Heart right ventricle (tissue), 16 donors: ENCODE measurements around the gene TUBA4A. TPM values are rescaled to one million over a fixed set of nuclear protein-coding genes. Genes with fewer than 3 reads are reported as not detected.

Experiments used
- ATAC-seq, 8 donors: fragments of 200-7000 bp; cut with Tn5 transposase; one replicate each; pipeline ENCODE4 v1.9.1; 2020; ENCODE audit warnings: mild to moderate bottlenecking in 8 of 8, moderate library complexity in 8 of 8, moderate number of reproducible peaks in 1 of 8
- DNase-seq, 2 donors: peaks; one replicate each; pipeline ENCODE4 v3.0.0-alpha.2; 2020
- H3K27ac ChIP-seq, 10 donors: fragments of 200-600 bp; sonication (generic) in 2 of 10; one replicate each; pipeline versions ENCODE4 v1.5.0 to v1.8.0; 2020 to 2022; ENCODE audit warnings: mild to moderate bottlenecking in 3 of 10
- H3K27me3 ChIP-seq, 7 donors: fragments of 200-600 bp; one replicate each; pipeline ENCODE4 v1.8.0; 2021 to 2022; ENCODE audit warnings: mild to moderate bottlenecking in 2 of 7
- H3K36me3 ChIP-seq, 9 donors: fragments of 200-600 bp; sonication (generic) in 1 of 9; one replicate each; pipeline versions ENCODE4 v1.5.0 to v1.8.0; 2020 to 2022; ENCODE audit warnings: mild to moderate bottlenecking in 2 of 9
- H3K4me1 ChIP-seq, 9 donors: fragments of 200-600 bp; sonication (generic) in 1 of 9; one replicate each; pipeline versions ENCODE4 v1.5.0 to v1.8.0; 2020 to 2022; ENCODE audit warnings: mild to moderate bottlenecking in 4 of 9
- H3K4me3 ChIP-seq, 10 donors: fragments of 200-600 bp; sonication (generic) in 2 of 10; one replicate each; pipeline versions ENCODE4 v1.5.0 to v1.8.0; 2020 to 2022; ENCODE audit warnings: mild to moderate bottlenecking in 7 of 10, moderate library complexity in 2 of 10
- H3K9me3 ChIP-seq, 11 donors: fragments of 200-600 bp in 10 of 11; sonication (generic) in 2 of 11; one replicate each; pipeline versions ENCODE4 v1.5.0 to v1.8.0; 2013 to 2022; ENCODE audit warnings: mild to moderate bottlenecking in 2 of 11, control low read depth in 1 of 11, moderate library complexity in 1 of 11
- CTCF ChIP-seq, 9 donors: fragments of 200-600 bp; sonication (generic) in 2 of 9; IDR thresholded peaks; one replicate each; pipeline versions ENCODE4 v1.5.0 to v1.8.0; 2021 to 2022; ENCODE audit warnings: antibody characterized with exemption in 9 of 9, mild to moderate bottlenecking in 5 of 9, moderate library complexity in 1 of 9
- WGBS, 2 donors: extraction: QIAGEN DNeasy Blood & Tissue Kit; methylation state at CpG; one replicate each; pipeline ENCODE4 v1.1.7; 2013; ENCODE audit warnings: inconsistent platforms in 1 of 2; 5-methylcytosine and 5-hydroxymethylcytosine counted together
- intact Hi-C, 10 donors: fragments of 100-400 bp; cut with DNase I; formaldehyde crosslinking; loops; one replicate each; pipeline versions ENCODE4 v1.11.1 to v1.14.2; 2022
- polyA plus RNA-seq, 2 donors: library from polyadenylated mRNA; stranded (reverse); fragments of 200-250 nt; gene quantifications; one replicate each; pipeline ENCODE4 v1.2.3, GENCODE V29; 2013
- total RNA-seq, 10 donors: library from RNA; stranded (reverse); fragmentation: NEBNext Ultra II Directional in 3 of 10; extraction: Animal tissue kit (Norgen Biotek cat#: 25700) in 3 of 10; gene quantifications; one replicate each; pipeline versions ENCODE4 v1.2.1 to v1.2.4, GENCODE V29; 2021 to 2023
- donor health status: Arrhythmogenic right ventricular cardiomyopathy.
- donor health status: ischemic (EF 13 %, LVEDD 7.1; RV severe dilation, severe dysfunction).
- donor health status: healthy with polysubstance abuse.
- donor health status: DM: no; HTN: yes; CAD: no.
- donor health status: DM: no; HTN: no; CAD: no.
- donor health status: ischemic (EF 25% LVEDD 6.9; RV normal size, moderate dysfunction).
- donor health status: ischemic (EF 25% LVEDD 5.7; RV mildly dilated, moderate dysfunction).
- donor health status: healthy.
- donor health status: DM: yes; HTN: yes; CAD: no.
- donor health status: Ischemic cardiomyopathy.
- donor health status: ischemic (EF 35%, LVEDD 5.7; RV mildly dilated, moderate dysfunction).
- donor health status: nonischemic (EF 11% LVEDD 7.7; RV severe dilation, severe dysfunction).
- donor health status: DM: yes; HTN: yes; CAD: no.
- donor health status: PGD.
- donor health status: ischemic (EF 29% LVEDD 5.4; RV normal size, mild dysfunction).
- donor health status: nonischemic (EF 23%, LVEDD 6.1; RV moderate dilation, normal function).

TUBA4A gene
- total and polyA plus RNA-seq, 12 donors: 61.0 to 341 (median 145) TPM

DNA sequence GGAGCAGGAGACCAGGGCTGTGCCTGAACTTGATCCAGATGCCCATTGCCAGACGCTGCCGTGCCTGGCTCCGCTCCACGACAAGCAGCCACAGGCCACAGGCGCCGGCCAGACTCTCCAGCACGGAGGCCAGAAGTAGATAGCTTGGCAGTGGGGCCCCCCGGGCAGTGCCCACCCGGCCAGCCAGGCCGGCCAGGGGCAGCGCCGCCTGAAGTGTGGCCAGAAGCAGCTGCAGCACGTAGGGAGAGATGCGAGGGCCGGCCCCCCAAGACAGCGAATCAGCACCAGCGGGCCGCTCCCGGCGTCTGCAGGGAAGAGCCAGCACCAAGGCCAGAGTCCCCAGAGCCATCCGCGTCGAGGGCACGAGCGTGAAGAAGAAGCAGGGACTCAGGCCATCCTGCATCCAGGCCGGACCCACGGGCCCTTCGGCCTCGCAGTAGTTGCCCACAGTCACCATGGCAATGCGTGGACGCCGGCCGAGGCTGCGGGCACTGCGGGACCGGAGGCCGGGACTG is 35.4 kb downstream of the TUBA4A start:
- Histone ChIP-seq H3K4me1 (peaks cover 12 to 40% (median 34%) of the 10 kb centered on the region in 9 donors), H3K27me3 (no peaks in the 10 kb centered on the region), H3K27ac (peak overlapping the region; percentile 72 to 95 (median 90)), H3K9me3 (no peaks in the 10 kb centered on the region), H3K36me3 (peaks cover 0 to 72% (median 41%) of the 10 kb centered on the region in 9 donors), H3K4me3 (peak overlapping the region; percentile 30 to 75 (median 64))
- no peak for TF ChIP-seq CTCF (IDR thresholded peaks at IDR 0.05)
- peak; percentile 47 to 78 (median 59) for ATAC-seq
- DNase-seq: peak; percentile 56 to 66
- WGBS, 2 donors: 0 to 1% methylated on average over 36 to 37 of the region's 37 CpGs
- intact Hi-C loops: loop anchor here in 5 of 10 donors (1.0 to 5.0 kb wide), 5 partner anchors 12 to 63 kb away; partner anchors contain the start of genes CNPPD1 (in 3 of the 5), RETREG2 (in 2 of the 5), NHEJ1 (in 1 of the 5) and ZFAND2B (in 1 of the 5)

GRCh38 chr2:219216535-219216915 is 37.2 kb downstream of the TUBA4A start:
- intact Hi-C loops: loop anchor here in 3 of 10 donors (5.0 kb wide), 2 partner anchors 39 to 54 kb away; partner anchors contain the start of genes CNPPD1 (in 2 of the 3), RETREG2 (in 2 of the 3) and NHEJ1 (in 1 of the 3)
- Histone ChIP-seq H3K27ac (peak overlapping the region in 1 of 10 donors; percentile 93), H3K4me1 (peaks cover 12 to 40% (median 34%) of the 10 kb centered on the region in 9 donors)

DNA sequence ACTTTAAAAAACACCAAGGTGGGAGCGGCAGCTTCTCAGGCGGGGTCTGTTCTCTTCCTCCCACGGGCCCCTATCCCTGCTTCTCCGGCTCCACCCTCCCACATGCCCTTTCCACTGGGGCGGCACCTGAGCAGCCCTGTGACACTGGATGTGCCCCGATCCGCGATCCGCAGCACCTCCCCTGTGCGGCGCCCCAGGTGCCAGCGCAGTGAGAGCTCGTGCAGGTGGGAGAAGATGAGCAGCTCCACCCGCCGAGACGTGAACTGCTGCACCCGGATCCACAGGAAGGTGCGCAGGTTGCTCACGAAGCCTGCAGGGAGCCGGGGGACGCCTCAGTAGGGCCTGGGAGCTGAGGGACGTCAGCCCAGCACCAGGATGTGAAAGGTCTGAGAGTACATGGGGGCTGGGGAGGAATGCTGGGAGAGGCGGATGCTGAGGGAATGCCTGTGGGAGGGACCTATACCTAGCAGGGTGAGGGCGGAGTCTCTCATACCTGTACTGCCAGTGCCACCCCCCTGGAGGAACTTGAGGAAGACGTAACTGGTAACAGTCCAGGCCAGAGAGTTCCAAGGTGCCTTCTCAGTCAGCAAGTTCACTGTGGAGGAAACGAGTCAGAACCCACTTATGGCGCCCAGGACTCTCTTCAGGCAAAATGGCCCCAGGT is 37.7 kb downstream of the TUBA4A start:
- DNase-seq (no peak), ATAC-seq (no peak)
- Histone ChIP-seq H3K9me3 (no peaks in the 10 kb centered on the region), H3K4me1 (peaks cover 12 to 40% (median 35%) of the 10 kb centered on the region in 9 donors), H3K27ac (peak overlapping the region in 1 of 10 donors; percentile 93), H3K36me3 (peaks cover 0 to 67% (median 25%) of the 10 kb centered on the region in 9 donors), H3K4me3 (no peak overlapping the region), H3K27me3 (no peaks in the 10 kb centered on the region)
- intact Hi-C loops: loop anchor here in 3 of 10 donors (5.0 kb wide), 2 partner anchors 39 to 54 kb away; partner anchors contain the start of genes CNPPD1 (in 2 of the 3), RETREG2 (in 2 of the 3) and NHEJ1 (in 1 of the 3)
- 94 to 95% methylated on average over 27 of the region's 27 CpGs for WGBS, 2 donors
- no peak for TF ChIP-seq CTCF (IDR thresholded peaks at IDR 0.05)

More at GRCh38 chr2:219216535-219216915, 37.2 kb downstream of the TUBA4A start:
- H3K9me3 ChIP-seq: no peaks in the 10 kb centered on the region
- ATAC-seq (no peak), DNase-seq (no peak)
- TF ChIP-seq CTCF (IDR thresholded peaks at IDR 0.05): no peak
- H3K36me3 ChIP-seq: peaks cover 0 to 68% (median 30%) of the 10 kb centered on the region in 9 donors
- H3K4me3 ChIP-seq: no peak overlapping the region
- 89 to 96% methylated on average over 6 of the region's 6 CpGs for WGBS, 2 donors
- no peaks in the 10 kb centered on the region for H3K27me3 ChIP-seq

GRCh38 chr2:219214786-219215185 is 38.9 kb downstream of the TUBA4A start:
- Histone ChIP-seq H3K4me3 (no peak overlapping the region), H3K27me3 (no peaks in the 10 kb centered on the region), H3K27ac (no peak overlapping the region), H3K4me1 (peaks cover 12 to 40% (median 30%) of the 10 kb centered on the region in 9 donors), H3K9me3 (no peaks in the 10 kb centered on the region), H3K36me3 (peaks cover 0 to 67% (median 13%) of the 10 kb centered on the region in 9 donors)
- WGBS, 2 donors: 91 to 93% methylated on average over 6 of the region's 6 CpGs
- ATAC-seq (no peak), DNase-seq (no peak)
- intact Hi-C loops: loop anchor here in 3 of 10 donors (5.0 kb wide), 2 partner anchors 37 to 52 kb away; partner anchors contain the start of genes CNPPD1 (in 2 of the 3), RETREG2 (in 2 of the 3) and NHEJ1 (in 1 of the 3)
- TF ChIP-seq CTCF (IDR thresholded peaks at IDR 0.05): no peak
